Caco-2 (cell line): Measurements from ENCODE around the gene RPS6KA2. TPM values are rescaled to one million over a fixed set of nuclear protein-coding genes. Genes with fewer than 3 reads are reported as not detected.

Experiments used
- BruUV-seq: library from RNA; stranded (reverse); fragments of 400-500 nt; replicated peaks from 2 replicates; lab custom pipeline; 2021; lab: Mats Ljungman, UMichigan
- CTCF ChIA-PET: fragments of 300-600 bp; sonication (Branson Sonifier 250); formaldehyde crosslinking; loops from one replicate; lab custom pipeline; 2022; ENCODE audit warnings: antibody characterized with exemption; lab: Charles Lee
- POLR2A ChIA-PET: fragments of 300-600 bp; sonication (Branson Sonifier 250); formaldehyde crosslinking; loops from one replicate; lab custom pipeline; 2022; ENCODE audit warnings: antibody characterized with exemption; lab: Charles Lee
- DNase-seq, 2 experiments: peaks; one replicate each; pipeline versions ENCODE4 v3.0.0 to v3.0.0-alpha.2; 2020 to 2022
- H3K27me3 ChIP-seq: replicated peaks from 2 replicates; pipeline ENCODE4 v1.6.0; 2011; ENCODE audit warnings: low read length; ENCODE audit not compliant: control insufficient read depth, insufficient read depth
- H3K36me3 ChIP-seq: 2 replicates; pipeline ENCODE4 v1.5.1; 2011; ENCODE audit warnings: low read length; ENCODE audit not compliant: control insufficient read depth, insufficient read depth
- H3K4me1 ChIP-seq: fragments of 250-450 bp; sonication (Bioruptor Pico); 2 replicates; pipeline ENCODE4 v1.5.1; 2020; ENCODE audit warnings: mild to moderate bottlenecking
- H3K4me3 ChIP-seq: 2 replicates; pipeline ENCODE4 v1.5.1; 2011; ENCODE audit warnings: low read depth, mild to moderate bottlenecking, control low read depth, low read length
- H3K9me3 ChIP-seq: fragments of 250-450 bp; sonication (Bioruptor Pico); 2 replicates; pipeline ENCODE4 v1.5.1; 2020; ENCODE audit warnings: mild to moderate bottlenecking, moderate library complexity
- H3K27ac Mint-ChIP-seq: one replicate; pipeline ENCODE4 v1.8.0; 2022; ENCODE audit warnings: mixed read lengths; ENCODE audit not compliant: unreplicated experiment
- H3K27me3 Mint-ChIP-seq: one replicate; pipeline ENCODE4 v1.8.0; 2022; ENCODE audit warnings: mixed read lengths; ENCODE audit not compliant: insufficient read depth, unreplicated experiment
- H3K36me3 Mint-ChIP-seq: one replicate; pipeline ENCODE4 v1.8.0; 2022; ENCODE audit warnings: mild to moderate bottlenecking, mixed read lengths; ENCODE audit not compliant: insufficient read depth, unreplicated experiment
- H3K4me1 Mint-ChIP-seq: one replicate; pipeline ENCODE4 v1.8.0; 2022; ENCODE audit warnings: low read depth, mixed read lengths; ENCODE audit not compliant: unreplicated experiment
- H3K4me3 Mint-ChIP-seq: one replicate; pipeline ENCODE4 v1.8.0; 2022; ENCODE audit warnings: mild to moderate bottlenecking, moderate library complexity, mixed read lengths; ENCODE audit not compliant: unreplicated experiment
- H3K9me3 Mint-ChIP-seq: one replicate; pipeline ENCODE4 v1.8.0; 2022; ENCODE audit warnings: mixed read lengths; ENCODE audit not compliant: unreplicated experiment
- CTCF ChIP-seq, 2 experiments: fragments of 200-600 bp in 1 of 2; IDR thresholded peaks; 1 replicate in 1 of 2; 2 replicates in 1 of 2; pipeline versions ENCODE4 v1.5.1 to v1.8.0; 2011 to 2022; ENCODE audit warnings: antibody characterized with exemption in 1 of 2, control low read depth in 1 of 2, inconsistent platforms in 1 of 2, low read depth in 1 of 2, low read length in 1 of 2, mild to moderate bottlenecking in 1 of 2, moderate library complexity in 1 of 2; ENCODE audit not compliant: insufficient read depth in 1 of 2, severe bottlenecking in 1 of 2, unreplicated experiment in 1 of 2
- intact Hi-C: fragments of 100-400 bp; cut with micrococcal nuclease; formaldehyde crosslinking; loops from one replicate; pipeline ENCODE4 v1.10.0; 2022; ENCODE audit not compliant: unreplicated experiment
- total RNA-seq: library from RNA; stranded (reverse); gene quantifications from 2 replicates; pipeline ENCODE4 v1.2.3, GENCODE V29; 2022

Gene RPS6KA2
- total RNA-seq, 1 experiment from 2014 or later = 5.6 TPM

- Mint-ChIP-seq H3K36me3 (no peaks in the 10 kb centered on the region), H3K27me3 (peaks cover 6% of the 10 kb centered on the region)
Measured at GRCh38 chr6:166498661-166499349, 128.2 kb downstream of the RPS6KA2 start.

GRCh38 chr6:166498228-166498627 lies 128.8 kb downstream of the RPS6KA2 start:
- no peak for TF ChIP-seq CTCF (IDR thresholded peaks at IDR 0.05; ENCODE audit: insufficient read depth in 1 of 2, low read depth in 1 of 2, low read length in 1 of 2, severe bottlenecking in 1 of 2, unreplicated experiment in 1 of 2)
- H3K4me3 ChIP-seq = no peak overlapping the region
- H3K27me3 ChIP-seq = no peaks in the 10 kb centered on the region
- H3K9me3 ChIP-seq = no peaks in the 10 kb centered on the region
- no peaks in the 10 kb centered on the region for H3K36me3 ChIP-seq
- no peaks in the 10 kb centered on the region for H3K4me1 Mint-ChIP-seq
- H3K27ac Mint-ChIP-seq = no peak overlapping the region
- DNase-seq = no peak
- no peaks in the 10 kb centered on the region for H3K36me3 Mint-ChIP-seq
- H3K4me1 ChIP-seq = no peaks in the 10 kb centered on the region
- H3K4me3 Mint-ChIP-seq = no peak overlapping the region
- no TSS peak for BruUV-seq
- ChIA-PET POLR2A (no interaction called here), CTCF (no interaction called here)
- no peaks in the 10 kb centered on the region for H3K9me3 Mint-ChIP-seq
- intact Hi-C loops = no loop called here
- peaks cover 6% of the 10 kb centered on the region for H3K27me3 Mint-ChIP-seq

More at GRCh38 chr6:166498661-166499349, 128.2 kb downstream of the RPS6KA2 start:
- Mint-ChIP-seq H3K27ac (no peak overlapping the region), H3K9me3 (no peaks in the 10 kb centered on the region), H3K4me1 (no peaks in the 10 kb centered on the region), H3K4me3 (no peak overlapping the region)
- TF ChIP-seq CTCF (IDR thresholded peaks at IDR 0.05; ENCODE audit: insufficient read depth in 1 of 2, low read depth in 1 of 2, low read length in 1 of 2, severe bottlenecking in 1 of 2, unreplicated experiment in 1 of 2) = no peak
- BruUV-seq = no TSS peak
- ChIA-PET POLR2A (no interaction called here), CTCF (no interaction called here)
- H3K36me3 ChIP-seq = no peaks in the 10 kb centered on the region
- H3K4me1 ChIP-seq = no peaks in the 10 kb centered on the region
- intact Hi-C loops = no loop called here
- H3K4me3 ChIP-seq = no peak overlapping the region
- no peaks in the 10 kb centered on the region for H3K9me3 ChIP-seq
- H3K27me3 ChIP-seq = no peaks in the 10 kb centered on the region
- DNase-seq = no peak

GRCh38 chr6:166497087-166497899 lies 129.8 kb downstream of the RPS6KA2 start:
- H3K4me1 ChIP-seq = no peaks in the 10 kb centered on the region
- Mint-ChIP-seq H3K36me3 (no peaks in the 10 kb centered on the region), H3K27me3 (peaks cover 6% of the 10 kb centered on the region), H3K27ac (no peak overlapping the region), H3K9me3 (no peaks in the 10 kb centered on the region), H3K4me1 (no peaks in the 10 kb centered on the region), H3K4me3 (no peak overlapping the region)
- DNase-seq = no peak
- intact Hi-C loops = no loop called here
- H3K4me3 ChIP-seq = no peak overlapping the region
- POLR2A ChIA-PET = no interaction called here
- CTCF ChIA-PET = no interaction called here
- TF ChIP-seq CTCF (IDR thresholded peaks at IDR 0.05; ENCODE audit: insufficient read depth in 1 of 2, low read depth in 1 of 2, low read length in 1 of 2, severe bottlenecking in 1 of 2, unreplicated experiment in 1 of 2) = no peak
- H3K36me3 ChIP-seq = no peaks in the 10 kb centered on the region
- H3K27me3 ChIP-seq = no peaks in the 10 kb centered on the region
- BruUV-seq = no TSS peak
- no peaks in the 10 kb centered on the region for H3K9me3 ChIP-seq
